Measurements from ENCODE around the gene DLX1. TPM values are rescaled to one million over a fixed set of nuclear protein-coding genes. Genes with fewer than 3 reads are reported as not detected.

Gene DLX1
- total and polyA plus RNA-seq, 2 donors (not counting 1 experiment from before 2014, with no cell fraction given), result 0.09 TPM; not detected in 1

GRCh38 chr2:172091000-172091641, 5.8 kb downstream of the DLX1 start:
- TF ChIP-seq CTCF (conservative IDR thresholded peaks at IDR 0.05 in 1 of 2, IDR thresholded peaks at IDR 0.05 in 1 of 2; ENCODE audit: low read depth in 1 of 2, low read length in 2 of 2), result no peak
- no peak for TF ChIP-seq EZH2 (IDR thresholded peaks at IDR 0.05; ENCODE audit: low read length, missing control alignments)
- no peak for DNase-seq (ENCODE audit: low read depth in 2 of 2)
- no peaks in the 10 kb centered on the region for H3K79me2 ChIP-seq (ENCODE audit: control insufficient read depth, insufficient read depth, low read length)
- no peaks in the 10 kb centered on the region for H3K9me3 ChIP-seq (ENCODE audit: control insufficient read depth, insufficient read depth, low read depth, low read length)
- peaks cover 81% of the 10 kb centered on the region for H3K27me3 ChIP-seq (ENCODE audit: control insufficient read depth, insufficient read depth, low read length)
- no peak overlapping the region for H3K9ac ChIP-seq (ENCODE audit: insufficient read depth, low read length)
- H3K4me3 ChIP-seq (replicated peaks in 1 of 4; ENCODE audit: control extremely low read depth in 1 of 4, insufficient read depth in 1 of 4, low read depth in 3 of 4, low read length in 4 of 4), result no peak overlapping the region
- H3K36me3 ChIP-seq (ENCODE audit: control insufficient read depth, insufficient read depth, low read length), result no peaks in the 10 kb centered on the region
- H3K4me2 ChIP-seq (ENCODE audit: extremely low read depth, insufficient read depth, low read length), result no peak overlapping the region
- H4K20me1 ChIP-seq (ENCODE audit: control insufficient read depth, extremely low read depth, insufficient read depth, low read length), result no peaks in the 10 kb centered on the region
- no peak overlapping the region for H3K27ac ChIP-seq (ENCODE audit: insufficient read depth, low read length)
- no peak overlapping the region for H2AFZ ChIP-seq (ENCODE audit: low read length)
- peaks cover 5% of the 10 kb centered on the region for H3K4me1 ChIP-seq (ENCODE audit: control insufficient read depth, extremely low read depth, insufficient read depth, low read length)

- no peaks in the 10 kb centered on the region for H4K20me1 ChIP-seq (ENCODE audit: control insufficient read depth, extremely low read depth, insufficient read depth, low read length)
- H3K9me3 ChIP-seq (ENCODE audit: control insufficient read depth, insufficient read depth, low read depth, low read length), result no peaks in the 10 kb centered on the region
- DNase-seq (ENCODE audit: low read depth in 2 of 2), result no peak
- H3K4me3 ChIP-seq (replicated peaks in 1 of 4; ENCODE audit: control extremely low read depth in 1 of 4, insufficient read depth in 1 of 4, low read depth in 3 of 4, low read length in 4 of 4), result no peak overlapping the region
- H3K27ac ChIP-seq (ENCODE audit: insufficient read depth, low read length), result no peak overlapping the region
- H3K4me2 ChIP-seq (ENCODE audit: extremely low read depth, insufficient read depth, low read length), result no peak overlapping the region
- H3K27me3 ChIP-seq (ENCODE audit: control insufficient read depth, insufficient read depth, low read length), result peaks cover 73% of the 10 kb centered on the region
- H3K79me2 ChIP-seq (ENCODE audit: control insufficient read depth, insufficient read depth, low read length), result no peaks in the 10 kb centered on the region
- peaks cover 5% of the 10 kb centered on the region for H3K4me1 ChIP-seq (ENCODE audit: control insufficient read depth, extremely low read depth, insufficient read depth, low read length)
- no peaks in the 10 kb centered on the region for H3K36me3 ChIP-seq (ENCODE audit: control insufficient read depth, insufficient read depth, low read length)
- H3K9ac ChIP-seq (ENCODE audit: insufficient read depth, low read length), result no peak overlapping the region
- no peak overlapping the region for H2AFZ ChIP-seq (ENCODE audit: low read length)
- no peak for TF ChIP-seq EZH2 (IDR thresholded peaks at IDR 0.05; ENCODE audit: low read length, missing control alignments)
- no peak for TF ChIP-seq CTCF (conservative IDR thresholded peaks at IDR 0.05 in 1 of 2, IDR thresholded peaks at IDR 0.05 in 1 of 2; ENCODE audit: low read depth in 1 of 2, low read length in 2 of 2)
These were observed 6.7 kb downstream of the DLX1 start for GRCh38 chr2:172091761-172092566.

- Histone ChIP-seq H3K4me2 (ENCODE audit: extremely low read depth, insufficient read depth, low read length) (no peak overlapping the region), H3K9me3 (ENCODE audit: control insufficient read depth, insufficient read depth, low read depth, low read length) (no peaks in the 10 kb centered on the region), H3K4me1 (ENCODE audit: control insufficient read depth, extremely low read depth, insufficient read depth, low read length) (peaks cover 8% of the 10 kb centered on the region), H3K79me2 (ENCODE audit: control insufficient read depth, insufficient read depth, low read length) (no peaks in the 10 kb centered on the region), H3K36me3 (ENCODE audit: control insufficient read depth, insufficient read depth, low read length) (no peaks in the 10 kb centered on the region), H3K4me3 (replicated peaks in 1 of 4; ENCODE audit: control extremely low read depth in 1 of 4, insufficient read depth in 1 of 4, low read depth in 3 of 4, low read length in 4 of 4) (no peak overlapping the region), H3K27me3 (ENCODE audit: control insufficient read depth, insufficient read depth, low read length) (peaks cover 64% of the 10 kb centered on the region), H4K20me1 (ENCODE audit: control insufficient read depth, extremely low read depth, insufficient read depth, low read length) (no peaks in the 10 kb centered on the region), H3K9ac (ENCODE audit: insufficient read depth, low read length) (no peak overlapping the region), H2AFZ (ENCODE audit: low read length) (no peak overlapping the region), H3K27ac (ENCODE audit: insufficient read depth, low read length) (no peak overlapping the region)
- DNase-seq (ENCODE audit: low read depth in 2 of 2), result no peak
- peak; percentile 71 for TF ChIP-seq EZH2 (IDR thresholded peaks at IDR 0.05; ENCODE audit: low read length, missing control alignments)
- TF ChIP-seq CTCF (conservative IDR thresholded peaks at IDR 0.05 in 1 of 2, IDR thresholded peaks at IDR 0.05 in 1 of 2; ENCODE audit: low read depth in 1 of 2, low read length in 2 of 2), result no peak
These were observed 7.6 kb downstream of the DLX1 start for GRCh38 chr2:172092716-172093415.

Measured in fibroblast of lung (primary cell).